Transverse colon (tissue), 4 donors: ENCODE measurements around the gene OSBP. TPM values are rescaled to one million over a fixed set of nuclear protein-coding genes. Genes with fewer than 3 reads are reported as not detected.

ENCODE experiments used
- DNase-seq: peaks from one replicate; pipeline ENCODE4 v3.0.0-alpha.2; 2019
- H3K27ac ChIP-seq, 4 donors: fragments of 200-600 bp; sonication (generic); 2 replicates each; pipeline ENCODE4 v1.5.1; 2016 to 2018; ENCODE audit warnings: inconsistent platforms in 4 of 4
- H3K27me3 ChIP-seq: fragments of 200-600 bp; sonication (generic); 2 replicates; pipeline ENCODE4 v1.5.1; 2017; ENCODE audit warnings: inconsistent platforms
- H3K36me3 ChIP-seq, 4 donors: fragments of 200-600 bp; sonication (generic); 2 replicates each; pipeline ENCODE4 v1.5.1; 2017 to 2019; ENCODE audit warnings: inconsistent platforms in 4 of 4
- H3K4me1 ChIP-seq, 4 donors: fragments of 200-600 bp; sonication (generic); 2 replicates each; pipeline ENCODE4 v1.5.1; 2017 to 2020; ENCODE audit warnings: inconsistent platforms in 4 of 4
- H3K4me3 ChIP-seq, 4 donors: fragments of 200-600 bp; sonication (generic); 1 replicate in 1 of 4; 2 replicates in 3 of 4; pipeline versions ENCODE4 v1.5.1 to v1.6.1; 2017 to 2019; ENCODE audit warnings: inconsistent platforms in 4 of 4
- H3K9me3 ChIP-seq, 2 donors: fragments of 200-600 bp; sonication (generic); 2 replicates each; pipeline ENCODE4 v1.5.1; 2017 to 2019; ENCODE audit warnings: inconsistent platforms in 2 of 2
- EP300 ChIP-seq: sonication (generic); formaldehyde crosslinking; IDR thresholded peaks from one replicate; pipeline ENCODE4 v1.6.1; 2017; ENCODE audit warnings: antibody characterized with exemption, low read depth
- POLR2A ChIP-seq: fragments of 450-650 bp; IDR thresholded peaks from one replicate; pipeline ENCODE4 v1.6.1; 2016; ENCODE audit warnings: antibody characterized with exemption, mild to moderate bottlenecking, moderate library complexity
- POLR2AphosphoS5 ChIP-seq, 3 donors: sonication (generic); formaldehyde crosslinking; IDR thresholded peaks; one replicate each; pipeline ENCODE4 v1.6.1; 2016; ENCODE audit warnings: antibody characterized with exemption in 3 of 3
- WGBS, 2 donors: methylation state at CpG; one replicate each; pipeline ENCODE4 v1.1.5; 2018; ENCODE audit warnings: low coverage in 1 of 2; 5-methylcytosine and 5-hydroxymethylcytosine counted together
- in situ Hi-C, 4 donors: fragments of 200-750 bp; cut with MboI; loops; one replicate each; pipeline versions ENCODE4 v1.15.0 to v1.15.1; 2017; ENCODE audit warnings: low sequenced_read_pairs in 3 of 4, low pct_ligation_motif_present in 1 of 4, low pct_unique_long_range_greater_than_20kb in 1 of 4
- intact Hi-C: fragments of 100-400 bp; cut with DNase I; formaldehyde crosslinking; loops from one replicate; pipeline ENCODE4 v1.15.1; 2023; ENCODE audit warnings: low total_unique reads
- total RNA-seq, 4 donors: library from RNA; depleted of rRNA; stranded (reverse); fragments of >200 nt; gene quantifications; one replicate each; pipeline ENCODE4 v1.1.0, GENCODE V29; 2016
- TF ChIP-seq, protein P1 (sequence below), 5 experiments: fragments of 200-600 bp in 3 of 5; fragments of 450-650 bp in 2 of 5; sonication (generic) in 3 of 5; IDR thresholded peaks; 1 replicate in 2 of 5; 2 replicates in 3 of 5; pipeline ENCODE4 v1.5.1; 2016 to 2017; ENCODE audit warnings: antibody characterized with exemption in 5 of 5, inconsistent platforms in 3 of 5, mild to moderate bottlenecking in 2 of 5, moderate library complexity in 1 of 5

Gene OSBP
- total RNA-seq, 4 donors from 2014 or later: 27.7 to 59.1 (median 47.2) TPM

DNA sequence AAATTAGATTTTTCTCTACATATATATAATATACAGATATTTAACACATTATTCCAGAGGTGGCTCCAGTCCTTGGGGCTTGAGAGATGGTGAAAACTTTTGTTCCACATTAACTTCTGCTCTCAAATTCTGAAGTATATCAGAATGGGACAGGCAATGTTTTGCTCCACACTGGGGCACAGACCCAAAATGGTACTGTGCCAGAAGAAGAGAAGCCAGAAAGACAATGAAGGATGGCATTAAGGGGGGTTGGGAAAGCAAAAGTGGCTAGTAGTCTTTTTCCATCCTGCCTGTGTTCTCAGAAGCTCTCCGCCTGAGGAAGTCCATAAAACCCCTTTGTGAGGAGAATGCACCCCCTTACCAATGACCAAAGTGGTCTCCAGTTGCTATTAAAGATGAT is 40.1 kb downstream of the OSBP start:
- TF ChIP-seq POLR2A: no peak
- TF ChIP-seq POLR2AphosphoS5 (IDR thresholded peaks at IDR 0.05): no peak
- no peak for TF ChIP-seq EP300
- TF ChIP-seq, protein P1, sequence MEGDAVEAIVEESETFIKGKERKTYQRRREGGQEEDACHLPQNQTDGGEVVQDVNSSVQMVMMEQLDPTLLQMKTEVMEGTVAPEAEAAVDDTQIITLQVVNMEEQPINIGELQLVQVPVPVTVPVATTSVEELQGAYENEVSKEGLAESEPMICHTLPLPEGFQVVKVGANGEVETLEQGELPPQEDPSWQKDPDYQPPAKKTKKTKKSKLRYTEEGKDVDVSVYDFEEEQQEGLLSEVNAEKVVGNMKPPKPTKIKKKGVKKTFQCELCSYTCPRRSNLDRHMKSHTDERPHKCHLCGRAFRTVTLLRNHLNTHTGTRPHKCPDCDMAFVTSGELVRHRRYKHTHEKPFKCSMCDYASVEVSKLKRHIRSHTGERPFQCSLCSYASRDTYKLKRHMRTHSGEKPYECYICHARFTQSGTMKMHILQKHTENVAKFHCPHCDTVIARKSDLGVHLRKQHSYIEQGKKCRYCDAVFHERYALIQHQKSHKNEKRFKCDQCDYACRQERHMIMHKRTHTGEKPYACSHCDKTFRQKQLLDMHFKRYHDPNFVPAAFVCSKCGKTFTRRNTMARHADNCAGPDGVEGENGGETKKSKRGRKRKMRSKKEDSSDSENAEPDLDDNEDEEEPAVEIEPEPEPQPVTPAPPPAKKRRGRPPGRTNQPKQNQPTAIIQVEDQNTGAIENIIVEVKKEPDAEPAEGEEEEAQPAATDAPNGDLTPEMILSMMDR (IDR thresholded peaks at IDR 0.05): no peak
- Histone ChIP-seq H3K9me3 (no peaks in the 10 kb centered on the region), H3K27ac (no peak overlapping the region), H3K36me3 (peaks cover 0 to 49% (median 21%) of the 10 kb centered on the region in 4 donors), H3K27me3 (no peaks in the 10 kb centered on the region), H3K4me3 (no peak overlapping the region), H3K4me1 (peaks cover 0 to 7% (median 0%) of the 10 kb centered on the region in 4 donors)
- DNase-seq: no peak
- in situ Hi-C loops (no loop called here), intact Hi-C loops (no loop called here)
- WGBS, 2 donors: 95 to 100% methylated on average over 1 of the region's 1 CpG

DNA sequence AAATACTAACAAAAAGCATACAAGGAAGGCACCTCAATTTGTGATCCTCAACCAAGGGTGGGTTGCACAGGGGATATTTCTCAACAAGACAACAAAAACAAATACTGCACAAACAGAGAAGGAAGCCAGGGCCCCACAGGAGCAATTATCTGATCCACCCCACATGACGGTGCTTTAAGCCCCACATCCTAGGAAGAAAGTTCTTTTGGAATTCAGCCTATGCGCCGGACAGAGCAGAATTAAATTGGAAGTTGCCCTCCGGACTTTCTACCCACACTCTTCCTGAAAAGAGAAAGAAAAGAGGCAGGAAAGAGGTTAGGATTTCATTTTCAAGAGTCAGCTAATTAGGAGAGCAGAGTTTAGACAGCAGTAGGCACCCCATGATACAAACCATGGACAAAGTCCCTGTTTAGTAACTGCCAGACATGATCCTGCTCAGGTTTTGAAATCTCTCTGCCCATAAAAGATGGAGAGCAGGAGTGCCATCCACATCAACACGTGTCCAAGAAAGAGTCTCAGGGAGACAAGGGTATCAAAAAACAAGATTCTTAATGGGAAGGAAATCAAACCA is 40.6 kb downstream of the OSBP start:
- peaks cover 0 to 7% (median 0%) of the 10 kb centered on the region in 4 donors for H3K4me1 ChIP-seq
- WGBS, 2 donors: 71% methylated on average over 5 of the region's 5 CpGs
- no peak overlapping the region for H3K4me3 ChIP-seq
- no peak for TF ChIP-seq EP300
- peak in 1 of 3 donors; percentile 49 for TF ChIP-seq POLR2AphosphoS5 (IDR thresholded peaks at IDR 0.05)
- no peaks in the 10 kb centered on the region for H3K27me3 ChIP-seq
- H3K27ac ChIP-seq: peak overlapping the region in 3 of 4 donors; percentile 13 to 43 (median 21)
- intact Hi-C loops (no loop called here), in situ Hi-C loops (no loop called here)
- peaks cover 0 to 44% (median 18%) of the 10 kb centered on the region in 4 donors for H3K36me3 ChIP-seq
- no peak for DNase-seq
- H3K9me3 ChIP-seq: no peaks in the 10 kb centered on the region

DNA sequence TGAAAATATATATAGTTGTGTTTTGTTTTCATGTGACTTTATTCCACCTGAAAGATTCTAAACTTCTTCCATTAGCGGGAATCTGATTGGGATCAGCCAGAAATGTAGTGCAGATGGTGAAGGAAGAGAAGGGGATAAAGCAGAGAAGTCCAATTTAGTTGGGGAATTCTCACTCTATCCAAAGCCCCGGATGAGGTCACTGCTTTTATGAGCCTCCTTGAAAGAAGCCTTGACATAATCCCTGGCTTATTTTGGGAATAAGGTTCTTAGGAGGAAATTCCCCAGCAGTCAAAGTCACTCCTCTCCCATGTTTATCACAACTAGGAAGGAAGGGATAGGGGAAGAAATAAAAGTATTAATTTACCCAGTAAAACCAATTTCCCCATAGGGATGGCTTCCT is 41.1 kb downstream of the OSBP start:
- Histone ChIP-seq H3K4me1 (peaks cover 0 to 7% (median 0%) of the 10 kb centered on the region in 4 donors), H3K36me3 (peaks cover 0 to 39% (median 15%) of the 10 kb centered on the region in 4 donors), H3K27ac (peak overlapping the region in 3 of 4 donors; percentile 13 to 43 (median 21)), H3K4me3 (no peak overlapping the region), H3K27me3 (no peaks in the 10 kb centered on the region), H3K9me3 (no peaks in the 10 kb centered on the region)
- TF ChIP-seq POLR2A (no peak), POLR2AphosphoS5 (IDR thresholded peaks at IDR 0.05) (no peak), EP300 (no peak)
- TF ChIP-seq, protein P1 (IDR thresholded peaks at IDR 0.05): no peak
- in situ Hi-C loops: no loop called here
- 70 to 100% methylated on average over 1 to 2 of the region's 2 CpGs for WGBS, 2 donors
- DNase-seq: no peak
- intact Hi-C loops: no loop called here

DNA sequence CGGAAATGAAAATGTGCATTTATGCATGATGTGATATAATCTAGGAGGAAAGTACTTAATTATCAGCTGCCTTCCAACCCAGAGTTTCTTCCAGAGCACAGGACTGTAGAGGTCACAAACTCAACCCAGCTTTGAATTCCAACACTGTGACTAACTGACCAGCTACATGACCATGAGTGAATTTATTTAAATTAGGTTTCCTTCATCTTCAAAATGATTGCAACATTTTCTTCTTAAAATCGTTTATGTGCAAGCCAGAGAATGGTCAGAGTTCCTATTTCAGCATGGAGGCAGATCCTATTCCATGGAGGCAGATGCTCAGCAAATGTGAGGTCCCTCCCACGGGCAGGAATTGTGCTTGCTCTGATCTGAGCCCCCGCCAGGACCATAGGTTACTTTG is 42.4 kb downstream of the OSBP start:
- Histone ChIP-seq H3K27me3 (no peaks in the 10 kb centered on the region), H3K4me3 (no peak overlapping the region), H3K9me3 (no peaks in the 10 kb centered on the region), H3K27ac (no peak overlapping the region), H3K36me3 (peaks cover 0 to 28% (median 10%) of the 10 kb centered on the region in 4 donors), H3K4me1 (peaks cover 0 to 7% (median 0%) of the 10 kb centered on the region in 4 donors)
- in situ Hi-C loops: no loop called here
- intact Hi-C loops: no loop called here
- WGBS, 2 donors: 76 to 80% methylated on average over 2 to 4 of the region's 4 CpGs
- no peak for TF ChIP-seq EP300
- TF ChIP-seq POLR2AphosphoS5 (IDR thresholded peaks at IDR 0.05): no peak
- no peak for TF ChIP-seq POLR2A
- TF ChIP-seq, protein P1 (IDR thresholded peaks at IDR 0.05): no peak
- no peak for DNase-seq
